HepG2 (cell line): ENCODE data around the gene ITGB1. TPM values are rescaled to one million over a fixed set of nuclear protein-coding genes. Genes with fewer than 3 reads are reported as not detected.

ENCODE experiments used
- CREM ChIP-seq, 2 experiments: sonication (generic) in 1 of 2; formaldehyde crosslinking in 1 of 2; IDR thresholded peaks; 2 replicates each; pipeline versions ENCODE4 v1.4.0 to v1.6.1; 2016 to 2020; ENCODE audit warnings: antibody characterized with exemption in 1 of 2, mild to moderate bottlenecking in 1 of 2, missing genetic modification reagents in 1 of 2
- MIER2 ChIP-seq: IDR thresholded peaks from 2 replicates; pipeline ENCODE4 v1.6.1; 2016; ENCODE audit warnings: missing biosample characterization, missing genetic modification reagents
- NBN ChIP-seq: fragments of 450-650 bp; conservative IDR thresholded peaks from 2 replicates; pipeline ENCODE4 v1.6.1; 2017
- NKX3-1 ChIP-seq: sonication (generic); formaldehyde crosslinking; IDR thresholded peaks from 2 replicates; pipeline ENCODE4 v1.5.0; 2020; ENCODE audit warnings: missing genetic modification reagents
- ZNF383 ChIP-seq: sonication (generic); formaldehyde crosslinking; IDR thresholded peaks from 2 replicates; pipeline ENCODE4 v1.4.0; 2020; ENCODE audit warnings: missing genetic modification reagents, mild to moderate bottlenecking, borderline replicate concordance
- polyA plus RNA-seq, 8 experiments: library from polyadenylated mRNA; depleted of rRNA in 3 of 8; stranded (reverse) in 7 of 8; unstranded in 1 of 8; fragments of >200 nt; fragmentation: Illumina TruSeq in 4 of 8; extraction: Trizol in 4 of 8; gene quantifications; 2 replicates each; pipeline versions ENCODE4 v1.2.1 to v1.2.3, GENCODE V29; 2011 to 2016; ENCODE audit warnings: low read depth in 4 of 8, missing spikeins in 1 of 8, mixed read lengths in 1 of 8; ENCODE audit not compliant: insufficient read depth in 1 of 8
- total RNA-seq, 5 experiments: library from RNA; depleted of rRNA; stranded (reverse); fragments of >200 nt; fragmentation: Illumina TruSeq; extraction: Trizol; gene quantifications; 2 replicates each; pipeline ENCODE4 v1.2.3, GENCODE V29; 2016; ENCODE audit warnings: low read depth in 1 of 5
- TF ChIP-seq, protein P1 (sequence below): sonication (generic); formaldehyde crosslinking; IDR thresholded peaks from 2 replicates; pipeline ENCODE4 v1.9.0; 2021; ENCODE audit warnings: mild to moderate bottlenecking, missing genetic modification reagents

Gene ITGB1
- total and polyA plus RNA-seq, 2 of the 13 experiments (the other 11 are each of a cell fraction or from before 2014, with no cell fraction given): 190 to 204 TPM

- TF ChIP-seq, protein P1, sequence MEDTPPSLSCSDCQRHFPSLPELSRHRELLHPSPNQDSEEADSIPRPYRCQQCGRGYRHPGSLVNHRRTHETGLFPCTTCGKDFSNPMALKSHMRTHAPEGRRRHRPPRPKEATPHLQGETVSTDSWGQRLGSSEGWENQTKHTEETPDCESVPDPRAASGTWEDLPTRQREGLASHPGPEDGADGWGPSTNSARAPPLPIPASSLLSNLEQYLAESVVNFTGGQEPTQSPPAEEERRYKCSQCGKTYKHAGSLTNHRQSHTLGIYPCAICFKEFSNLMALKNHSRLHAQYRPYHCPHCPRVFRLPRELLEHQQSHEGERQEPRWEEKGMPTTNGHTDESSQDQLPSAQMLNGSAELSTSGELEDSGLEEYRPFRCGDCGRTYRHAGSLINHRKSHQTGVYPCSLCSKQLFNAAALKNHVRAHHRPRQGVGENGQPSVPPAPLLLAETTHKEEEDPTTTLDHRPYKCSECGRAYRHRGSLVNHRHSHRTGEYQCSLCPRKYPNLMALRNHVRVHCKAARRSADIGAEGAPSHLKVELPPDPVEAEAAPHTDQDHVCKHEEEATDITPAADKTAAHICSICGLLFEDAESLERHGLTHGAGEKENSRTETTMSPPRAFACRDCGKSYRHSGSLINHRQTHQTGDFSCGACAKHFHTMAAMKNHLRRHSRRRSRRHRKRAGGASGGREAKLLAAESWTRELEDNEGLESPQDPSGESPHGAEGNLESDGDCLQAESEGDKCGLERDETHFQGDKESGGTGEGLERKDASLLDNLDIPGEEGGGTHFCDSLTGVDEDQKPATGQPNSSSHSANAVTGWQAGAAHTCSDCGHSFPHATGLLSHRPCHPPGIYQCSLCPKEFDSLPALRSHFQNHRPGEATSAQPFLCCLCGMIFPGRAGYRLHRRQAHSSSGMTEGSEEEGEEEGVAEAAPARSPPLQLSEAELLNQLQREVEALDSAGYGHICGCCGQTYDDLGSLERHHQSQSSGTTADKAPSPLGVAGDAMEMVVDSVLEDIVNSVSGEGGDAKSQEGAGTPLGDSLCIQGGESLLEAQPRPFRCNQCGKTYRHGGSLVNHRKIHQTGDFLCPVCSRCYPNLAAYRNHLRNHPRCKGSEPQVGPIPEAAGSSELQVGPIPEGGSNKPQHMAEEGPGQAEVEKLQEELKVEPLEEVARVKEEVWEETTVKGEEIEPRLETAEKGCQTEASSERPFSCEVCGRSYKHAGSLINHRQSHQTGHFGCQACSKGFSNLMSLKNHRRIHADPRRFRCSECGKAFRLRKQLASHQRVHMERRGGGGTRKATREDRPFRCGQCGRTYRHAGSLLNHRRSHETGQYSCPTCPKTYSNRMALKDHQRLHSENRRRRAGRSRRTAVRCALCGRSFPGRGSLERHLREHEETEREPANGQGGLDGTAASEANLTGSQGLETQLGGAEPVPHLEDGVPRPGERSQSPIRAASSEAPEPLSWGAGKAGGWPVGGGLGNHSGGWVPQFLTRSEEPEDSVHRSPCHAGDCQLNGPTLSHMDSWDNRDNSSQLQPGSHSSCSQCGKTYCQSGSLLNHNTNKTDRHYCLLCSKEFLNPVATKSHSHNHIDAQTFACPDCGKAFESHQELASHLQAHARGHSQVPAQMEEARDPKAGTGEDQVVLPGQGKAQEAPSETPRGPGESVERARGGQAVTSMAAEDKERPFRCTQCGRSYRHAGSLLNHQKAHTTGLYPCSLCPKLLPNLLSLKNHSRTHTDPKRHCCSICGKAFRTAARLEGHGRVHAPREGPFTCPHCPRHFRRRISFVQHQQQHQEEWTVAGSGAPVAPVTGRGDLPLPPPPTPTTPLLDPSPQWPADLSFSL (CRISPR knock-in tag): no peak
- TF ChIP-seq CREM (IDR thresholded peaks at IDR 0.05) (peak; percentile 26; the same call in 1 of the 2 replicates), CREM (CRISPR knock-in tag; IDR thresholded peaks at IDR 0.05) (no peak), MIER2 (CRISPR knock-in tag) (no peak), NKX3-1 (CRISPR knock-in tag) (0 out of 2 replicates have a peak, but pooled peaks have one; percentile 54), NBN (no peak), ZNF383 (CRISPR knock-in tag) (no peak)
Measured at GRCh38 chr10:32958085-32959005, at the start of gene ITGB1 (continued).
